HG03575 (cell line): Measurements from ENCODE around the gene C22orf31.

ENCODE experiments used
- ATAC-seq: cut with Tn5 transposase; IDR thresholded peaks from one replicate; pipeline ENCODE4 v1.9.1; 2021; ENCODE audit not compliant: unreplicated experiment, insufficient number of reproducible peaks, low FRiP score; ENCODE audit errors: extremely low read depth

Gene C22orf31

DNA sequence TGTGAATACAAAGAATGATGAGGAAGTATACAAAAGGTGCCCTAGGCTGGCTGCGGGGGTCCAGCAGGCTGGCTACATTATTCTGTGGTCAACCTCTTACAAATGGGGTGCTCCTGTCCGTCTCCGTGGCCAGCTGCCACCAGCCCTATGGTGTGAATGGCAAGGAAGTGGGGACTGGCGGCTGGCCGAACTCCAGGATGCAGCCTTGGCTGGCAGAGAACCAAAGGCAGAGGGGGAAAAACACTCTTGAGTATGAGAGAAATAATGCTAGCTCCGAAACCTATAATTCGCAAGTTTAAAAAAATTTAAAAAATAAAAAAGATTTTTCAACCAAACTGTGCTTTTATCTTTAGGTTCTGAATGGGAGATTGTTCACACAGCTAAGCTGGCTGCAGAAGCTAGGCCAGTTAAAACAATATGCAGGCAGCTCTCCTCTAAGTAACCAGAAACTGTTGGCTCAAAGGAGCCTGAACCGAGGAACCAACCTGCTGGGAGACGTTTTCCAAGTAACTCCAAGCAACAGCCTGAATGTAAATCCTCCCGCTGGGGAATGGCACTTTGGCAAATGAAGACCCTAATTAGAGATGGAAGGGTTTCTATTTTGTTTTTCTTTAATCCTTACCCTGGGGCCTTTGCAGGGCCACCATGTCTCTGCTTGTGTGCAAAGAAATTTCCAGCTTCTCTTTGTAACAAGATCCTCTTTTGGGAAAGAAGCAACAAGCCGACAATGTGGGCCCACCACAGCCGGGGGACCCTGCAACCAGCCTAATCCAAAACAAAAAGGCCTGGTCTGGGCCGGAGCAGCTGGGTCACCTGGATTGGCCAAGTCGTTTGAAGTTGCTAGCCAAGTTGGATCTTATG, 50.2 kb downstream of the C22orf31 start:
- ATAC-seq, result no peak

DNA sequence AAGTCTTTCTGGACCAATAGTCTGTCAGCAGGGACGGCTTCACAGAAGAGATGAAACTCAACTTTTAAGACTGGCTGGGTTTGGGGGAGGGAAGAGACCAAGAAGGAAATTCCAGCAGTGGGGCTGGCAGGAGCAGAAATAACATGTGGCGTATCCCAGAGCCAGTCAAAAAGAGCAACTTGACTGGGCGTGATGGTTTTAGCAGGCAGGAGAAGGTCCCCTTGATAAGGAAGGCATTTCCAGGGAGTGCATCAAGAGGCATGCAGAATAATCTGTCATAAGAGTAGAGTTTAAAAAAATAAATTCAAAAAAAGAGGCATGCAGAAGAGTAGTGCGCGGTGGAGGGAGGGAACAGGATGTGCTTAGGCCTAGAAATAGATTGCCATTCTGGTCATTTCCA, 52.5 kb downstream of the C22orf31 start:
- no peak for ATAC-seq
